AG09319 (cell line): ENCODE measurements around the gene SYNPO2L.
"Not testable (repeated sequence)": the region's sequence is repeated elsewhere in the genome, so short reads cannot be mapped to it uniquely, and the experiment has no call there.

Experiments used
- DNase-seq: peaks from one replicate; pipeline ENCODE4 v3.0.0-alpha.2; 2010; ENCODE audit warnings: low read depth; ENCODE audit errors: extremely low read depth
- CTCF ChIP-seq: IDR thresholded peaks from 2 replicates; pipeline ENCODE4 v1.5.1; 2011; ENCODE audit warnings: low read depth, mild to moderate bottlenecking, inconsistent platforms, low read length, moderate library complexity

Gene SYNPO2L

GRCh38 chr10:73627300-73627699 lies 28.5 kb downstream of the SYNPO2L start:
- TF ChIP-seq CTCF, result no peak
- DNase-seq, result no peak

DNA sequence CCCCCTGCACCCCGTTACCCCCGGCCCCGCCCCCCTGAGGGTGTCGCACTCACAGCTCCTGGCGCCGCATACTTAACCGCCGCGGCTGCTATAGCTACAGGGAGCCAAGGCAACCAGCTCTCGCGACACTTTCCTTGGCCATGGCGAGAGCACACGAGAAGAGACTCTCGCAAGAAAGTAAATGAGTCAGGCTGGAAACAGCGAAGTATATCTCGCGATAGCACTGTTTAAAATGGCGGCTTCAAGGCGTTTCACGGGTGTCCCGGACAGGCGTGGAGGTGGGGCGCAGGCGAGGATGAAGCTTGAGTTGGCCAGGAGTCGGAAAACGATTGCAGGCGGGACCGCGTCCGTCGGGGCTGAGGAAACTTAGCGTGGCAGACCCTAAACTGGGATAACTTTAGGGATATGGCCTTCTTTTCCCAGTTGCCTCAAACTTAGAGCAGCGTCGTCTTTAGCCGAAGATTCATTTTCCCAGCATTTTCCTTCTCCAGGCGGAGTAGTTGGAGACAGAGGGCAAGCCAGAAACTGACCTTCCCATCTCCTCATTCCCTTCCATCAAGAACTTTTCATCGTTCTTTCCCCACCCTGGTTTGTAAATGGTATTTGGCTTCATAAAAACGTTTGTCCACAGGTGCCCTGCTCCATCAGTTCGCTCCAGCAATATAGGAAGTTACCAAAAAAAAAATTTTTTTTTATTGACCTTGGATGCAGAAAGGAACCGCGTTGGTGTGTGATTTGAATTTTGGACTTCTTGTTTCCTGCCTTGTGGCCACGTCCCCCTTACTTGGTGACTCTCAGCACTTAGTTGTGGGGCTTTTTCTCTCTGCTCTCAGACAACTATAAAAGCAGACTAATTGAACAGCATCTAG lies 29.7 kb downstream of the SYNPO2L start:
- peak; percentile 93 for DNase-seq
- no peak for TF ChIP-seq CTCF

GRCh38 chr10:73625004-73625883 lies 30.6 kb downstream of the SYNPO2L start:
- TF ChIP-seq CTCF, result no peak
- no peak for DNase-seq

GRCh38 chr10:73623056-73623455 lies 32.8 kb downstream of the SYNPO2L start:
- no peak for TF ChIP-seq CTCF
- DNase-seq, result no peak

DNA sequence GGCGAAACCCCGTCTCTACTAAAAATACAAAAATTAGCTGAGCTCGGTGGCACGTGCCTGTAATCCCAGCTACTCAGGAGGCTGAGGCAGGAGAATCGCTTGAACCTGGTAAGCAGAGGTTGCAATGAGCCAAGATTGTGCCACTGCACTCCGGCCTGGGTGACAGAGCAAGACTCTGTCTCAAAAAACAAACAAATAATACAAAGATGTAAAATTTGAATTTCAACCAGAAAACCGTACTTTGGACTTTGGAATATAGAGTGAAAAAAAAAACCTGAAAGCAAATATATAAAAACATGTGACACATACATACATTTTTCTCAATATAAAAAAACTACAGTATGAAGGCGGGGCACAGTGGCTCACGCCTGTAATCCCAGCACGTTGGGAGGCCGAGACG lies 34.9 kb downstream of the SYNPO2L start:
- not testable (repeated sequence) for DNase-seq

- not testable (repeated sequence) for DNase-seq
These were observed 38.7 kb downstream of the SYNPO2L start for GRCh38 chr10:73617143-73617542.

DNA sequence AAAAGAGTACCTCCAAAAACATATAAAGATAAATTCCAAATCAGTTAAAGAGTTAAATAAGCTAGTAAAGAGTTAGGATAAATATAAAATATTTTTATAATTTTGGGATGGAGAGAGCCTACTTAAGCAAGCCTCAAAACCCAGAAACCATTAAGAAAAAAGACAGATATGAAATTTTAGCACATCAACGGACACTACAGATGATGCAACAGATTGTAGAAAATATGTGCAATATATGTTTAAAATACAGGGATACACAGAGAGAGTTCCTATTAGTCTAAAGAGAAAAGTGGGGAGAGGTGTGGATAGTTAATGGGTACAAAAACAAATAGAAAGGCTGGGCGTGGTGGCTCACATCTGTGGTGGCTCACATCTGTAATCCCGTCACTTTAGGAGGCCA lies 41.1 kb downstream of the SYNPO2L start:
- no peak for DNase-seq
- no peak for TF ChIP-seq CTCF

GRCh38 chr10:73609116-73609515 lies 46.7 kb downstream of the SYNPO2L start:
- no peak for TF ChIP-seq CTCF

More at GRCh38 chr10:73609116-73609515, 46.7 kb downstream of the SYNPO2L start:
- no peak for DNase-seq
